ENCODE results near the gene ESPN.
"Not testable (repeated sequence)": the region's sequence is repeated elsewhere in the genome, so short reads cannot be mapped to it uniquely, and the experiment has no call there.

ESPN gene

DNA sequence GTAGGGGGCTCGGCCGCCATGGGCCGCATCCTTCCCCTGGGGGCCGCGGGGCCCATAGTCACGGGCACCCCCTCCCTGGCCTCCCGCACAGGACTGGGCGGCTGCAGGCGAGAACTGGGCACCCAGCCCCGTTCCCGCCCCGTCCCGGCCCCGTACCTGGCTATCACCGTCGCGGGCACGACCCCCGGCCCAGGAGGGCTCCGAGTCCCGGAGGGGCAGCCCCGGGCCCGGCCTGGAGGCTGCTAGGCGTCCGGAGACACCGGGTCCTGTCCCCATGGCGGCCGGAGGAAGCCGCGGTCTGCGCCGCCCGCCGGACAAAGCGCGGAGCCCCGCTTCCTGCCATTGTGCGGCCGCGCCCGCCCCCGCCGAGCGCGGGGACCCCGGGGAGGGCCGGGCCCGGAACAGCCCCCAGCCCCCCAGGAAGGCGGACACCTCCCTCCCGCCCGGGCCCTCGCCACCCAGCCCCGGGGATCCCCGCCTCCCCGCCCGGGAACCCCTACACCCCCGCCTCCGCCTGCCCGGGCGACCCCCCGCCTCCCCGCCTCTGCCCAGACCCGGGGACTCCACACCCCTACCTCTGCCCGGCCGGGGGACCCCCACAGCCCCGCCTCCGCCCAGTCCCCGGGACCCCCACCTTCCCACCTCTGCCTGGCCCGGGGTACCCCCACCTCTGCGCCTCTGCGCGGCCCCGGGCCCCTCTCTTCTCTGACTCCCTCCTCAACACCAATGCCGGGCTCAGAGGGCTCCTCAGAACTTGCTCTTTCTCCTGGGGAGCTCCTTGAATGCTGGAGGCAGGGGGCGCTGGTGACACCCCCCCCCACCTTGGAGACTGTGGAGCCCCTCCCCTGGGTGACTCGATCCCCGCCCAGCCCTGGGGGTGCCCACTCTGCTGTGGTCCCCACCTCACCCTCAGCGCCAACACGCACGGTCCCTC is 60.9 kb downstream of the ESPN start:
- DNase-seq: peak in 1 of 14 donors; percentile 22

DNA sequence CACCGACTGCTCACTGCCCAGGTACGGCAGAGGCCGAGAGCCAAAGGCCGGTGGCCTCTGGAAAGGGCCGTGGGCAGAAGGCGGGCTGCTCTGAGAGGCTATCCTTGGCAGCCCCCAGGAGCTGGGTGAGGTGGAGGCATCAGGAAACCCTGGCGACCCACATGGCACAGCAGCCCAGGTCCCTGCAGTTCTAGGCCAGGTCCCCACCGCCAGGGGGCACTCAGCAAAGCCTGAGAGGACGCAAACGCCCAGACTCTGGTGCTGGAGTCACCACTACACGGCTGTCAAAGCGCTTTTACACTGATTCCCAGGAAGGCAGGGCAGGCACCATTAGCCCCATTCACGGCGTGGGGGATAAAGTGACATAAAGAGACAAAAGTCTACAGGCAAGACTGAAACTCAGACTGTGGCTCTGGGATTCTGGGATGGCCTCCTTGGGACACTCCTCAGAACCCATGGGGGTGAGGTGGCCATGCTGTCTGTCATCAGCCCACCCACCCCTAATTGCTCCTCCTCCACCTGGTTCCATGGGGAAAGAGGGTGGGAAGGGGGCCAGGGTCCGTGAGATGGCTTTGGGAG is 61.9 kb downstream of the ESPN start:
- peak in 11 of 14 donors; percentile 8 to 70 (median 54) for DNase-seq

DNA sequence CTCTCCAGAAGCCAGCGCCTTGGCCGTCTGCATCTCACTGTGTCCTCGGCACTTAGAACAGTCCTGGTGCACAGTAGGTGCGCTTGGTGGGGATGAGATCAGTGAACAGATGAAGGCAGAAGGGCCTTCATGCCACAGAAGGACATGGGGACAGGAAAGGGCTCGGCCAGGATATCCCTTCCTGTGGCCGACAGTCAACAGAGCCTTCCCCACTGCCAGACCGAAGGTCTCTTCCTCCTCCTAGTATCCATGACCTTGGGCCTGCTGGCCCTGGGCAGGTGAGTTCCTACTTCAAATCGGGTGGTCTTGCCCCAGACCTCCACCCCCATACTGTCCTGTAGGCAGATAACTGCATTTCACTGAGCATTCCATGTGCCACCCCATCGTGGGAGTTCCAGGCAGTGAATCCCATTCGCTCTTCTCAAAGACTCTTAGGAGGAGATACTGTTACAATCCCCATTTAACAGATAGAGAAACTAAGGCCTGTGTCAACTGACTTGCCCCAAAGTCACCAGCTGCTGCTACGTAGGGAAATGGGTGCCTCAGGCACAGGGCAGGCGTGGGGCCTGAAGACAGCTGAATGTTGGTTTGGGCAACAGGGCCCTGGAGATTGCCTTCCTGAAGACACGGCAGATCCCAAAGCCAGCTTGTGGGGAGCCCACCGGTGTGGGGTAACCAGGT is 63.4 kb downstream of the ESPN start:
- no peak for DNase-seq

DNA sequence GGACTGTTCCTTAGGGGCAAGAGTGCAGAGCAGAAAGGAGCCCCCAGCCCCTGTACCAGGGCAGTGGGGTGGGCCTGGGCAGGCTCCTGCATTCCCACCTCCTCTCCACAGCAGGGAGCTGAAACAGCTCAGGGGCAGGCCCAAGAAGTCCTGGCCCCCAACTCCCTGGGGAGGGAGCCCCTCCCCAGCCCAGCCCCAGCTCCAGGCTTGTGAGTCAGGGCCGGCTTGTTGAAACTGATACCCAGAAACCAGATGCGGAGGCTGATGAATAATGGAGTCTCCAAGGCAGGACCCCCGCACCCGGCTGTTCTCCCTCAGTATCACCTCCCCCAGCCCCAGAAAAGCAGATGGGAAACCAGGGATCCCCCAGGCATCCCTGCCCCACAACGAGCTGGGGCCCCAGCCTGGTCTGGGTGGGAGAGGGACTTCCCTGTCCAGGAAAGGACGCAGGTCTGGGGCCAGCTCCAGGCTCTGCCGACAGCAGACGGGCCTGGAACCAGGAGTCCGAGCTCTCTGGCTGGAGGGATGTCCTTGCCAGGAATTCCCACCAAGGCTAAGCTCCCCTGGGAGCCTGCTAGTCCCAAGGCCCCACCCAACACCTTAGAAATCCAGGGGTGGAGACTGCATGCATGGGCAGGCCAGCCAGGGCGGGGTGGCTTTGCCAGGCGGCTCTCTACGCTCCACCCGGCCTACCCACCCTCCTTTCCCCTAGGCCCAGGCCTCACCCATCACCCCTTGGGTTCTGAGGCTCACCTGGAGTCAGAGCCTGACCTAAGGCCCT is 64.2 kb downstream of the ESPN start:
- DNase-seq: peak in 1 of 14 donors; percentile 13

DNA sequence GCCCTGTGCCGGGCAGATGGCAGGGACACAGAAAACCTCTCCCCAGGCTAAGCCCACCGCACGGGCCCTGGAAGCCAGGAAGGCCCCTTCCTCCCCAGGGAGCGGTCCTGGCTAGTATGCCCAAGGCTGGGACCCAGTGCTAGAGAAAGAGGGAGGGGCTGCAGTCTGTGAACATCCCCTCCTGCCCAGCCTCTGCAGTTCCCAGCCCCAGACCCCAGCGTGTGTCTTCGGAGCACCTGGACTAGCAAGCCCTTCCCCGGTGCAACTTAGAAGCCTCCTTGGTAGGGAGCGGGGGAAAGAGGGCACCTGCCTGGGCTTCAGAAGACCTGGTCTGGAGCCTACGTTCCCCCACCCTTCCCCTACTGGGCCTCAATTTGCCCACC is 64.8 kb downstream of the ESPN start:
- DNase-seq: no peak

DNA sequence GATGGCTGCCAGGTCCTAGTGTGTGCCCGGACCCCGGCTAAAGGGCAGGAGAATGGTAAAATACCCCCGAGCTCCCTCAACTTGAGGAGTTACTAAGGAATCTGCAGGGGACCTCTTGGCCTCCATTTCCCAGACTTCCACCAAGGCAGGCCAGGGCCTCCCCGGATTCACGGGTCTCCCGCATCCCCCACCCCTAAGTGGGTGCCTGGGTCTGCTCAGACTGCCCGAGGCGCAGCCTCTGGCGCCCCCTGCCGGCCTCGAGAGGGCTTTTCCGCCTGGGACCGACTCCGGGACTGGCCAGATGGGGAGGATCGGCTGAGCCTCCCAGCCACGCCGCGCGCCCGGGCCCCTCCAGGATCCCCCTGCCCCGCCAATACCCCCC is 65.2 kb downstream of the ESPN start:
- peak in 11 of 14 donors; percentile 10 to 55 (median 19) for DNase-seq

DNA sequence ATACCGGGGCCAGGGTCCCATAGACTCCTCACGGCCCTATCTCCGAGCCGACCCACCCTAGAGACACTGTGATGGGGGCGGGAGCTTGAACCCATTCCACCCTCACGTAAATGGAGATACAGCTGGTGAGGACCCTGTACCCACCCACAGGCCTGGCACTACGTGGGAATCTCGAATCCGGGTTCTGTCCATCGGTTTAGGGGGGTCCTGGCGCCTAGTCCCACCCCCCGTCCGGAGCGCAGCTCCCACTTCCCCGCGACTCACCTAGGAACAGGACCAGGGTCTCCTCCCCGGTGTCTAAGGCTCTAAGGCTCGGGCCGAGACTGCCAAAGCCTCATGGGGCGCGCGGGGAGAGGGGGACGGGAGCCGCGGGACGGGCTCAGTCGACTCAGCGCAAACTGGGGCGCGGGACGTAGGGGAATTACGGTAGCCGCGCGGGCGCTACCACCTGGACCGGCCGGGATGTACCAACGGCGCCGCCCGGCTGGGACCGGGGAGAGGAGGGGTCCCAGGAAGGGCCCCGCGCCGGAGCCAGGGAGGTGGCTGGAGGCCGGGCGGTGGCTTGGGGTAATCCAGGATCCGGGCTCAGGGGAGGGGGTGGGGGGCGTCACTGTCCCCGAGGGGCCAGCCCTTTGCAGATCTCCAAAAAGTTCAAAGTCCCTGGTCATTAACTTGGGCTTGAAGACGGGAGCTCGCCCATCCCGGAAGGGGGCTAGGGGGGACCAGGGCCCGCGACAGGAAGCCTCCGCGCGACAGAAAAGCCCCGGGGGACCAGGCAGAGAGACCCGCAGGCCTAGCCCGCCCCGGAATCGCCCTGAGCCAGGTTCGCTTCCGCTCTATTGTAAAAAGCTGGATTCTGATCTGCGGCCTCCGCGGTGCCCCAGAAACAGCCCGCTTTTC is 65.9 kb downstream of the ESPN start:
- DNase-seq: peak in 3 of 14 donors; percentile 16 to 57 (median 24)

DNA sequence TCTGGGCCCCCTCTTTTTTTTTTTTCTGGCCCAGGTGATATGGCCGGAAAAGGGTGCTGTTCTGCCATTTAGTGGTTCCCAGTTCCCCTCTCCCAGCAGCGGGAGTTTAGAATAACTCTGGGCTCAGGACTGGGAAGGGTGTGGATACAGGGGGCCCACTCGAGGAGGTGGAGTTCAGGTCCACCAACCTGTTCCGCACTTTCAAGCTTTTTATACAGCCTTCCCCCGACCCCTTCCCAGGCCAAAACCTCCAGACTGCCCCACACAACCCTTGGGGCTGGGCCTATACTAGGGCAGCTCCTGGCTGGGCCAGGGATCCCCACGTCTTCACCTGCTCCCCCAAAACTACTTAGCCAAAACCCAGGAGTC is 66.5 kb downstream of the ESPN start:
- peak in 1 of 14 donors; percentile 46 for DNase-seq

DNA sequence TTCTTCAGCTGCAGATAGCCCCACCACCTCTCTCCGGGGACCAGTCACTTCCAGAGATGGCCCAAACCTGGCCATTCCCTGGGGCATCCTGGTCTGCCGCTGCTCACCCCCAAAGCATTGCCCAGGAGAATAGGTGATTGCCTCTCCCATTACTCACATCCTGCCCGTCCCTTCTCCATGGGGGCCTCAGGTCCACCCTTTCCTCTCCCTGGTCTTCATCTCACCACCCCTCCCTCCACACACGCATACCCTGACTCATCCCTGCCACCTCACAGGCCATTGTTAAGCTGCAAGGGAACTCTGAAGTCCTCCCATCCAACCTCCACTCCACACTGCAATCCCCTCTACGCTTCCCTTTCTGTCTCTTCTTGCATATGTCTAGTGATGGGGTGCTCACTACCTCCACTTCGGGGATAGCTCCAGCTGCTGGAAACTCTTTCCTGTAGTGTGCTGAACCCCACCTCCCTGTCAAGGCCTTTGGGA is 66.9 kb downstream of the ESPN start, which contains the start of gene PLEKHG5:
Gene PLEKHG5, minus strand, starts transcription at position 188 of the 483 bp plus-strand sequence. CDS start 14,096 bp downstream, outside the sequence.
- no peak for DNase-seq

DNA sequence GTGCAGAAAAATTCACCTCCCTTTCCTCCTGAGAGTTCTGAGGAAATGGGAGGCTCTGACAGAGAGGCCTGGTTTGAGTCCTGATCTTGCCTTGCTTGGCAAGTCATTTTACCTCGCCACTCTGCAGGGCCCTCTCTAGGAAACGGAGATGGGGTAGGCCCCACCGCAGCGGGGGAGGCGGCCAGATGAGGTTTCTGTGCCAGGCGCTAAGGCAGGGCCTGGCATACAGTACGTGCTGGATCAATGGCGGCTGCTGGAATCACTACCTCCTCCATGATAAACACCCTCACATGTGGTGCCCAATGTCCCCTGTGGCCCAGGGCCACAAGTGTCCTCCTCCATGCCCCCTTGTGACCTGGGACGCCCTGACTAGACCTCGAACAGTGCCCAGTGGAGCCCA is 67.4 kb downstream of the ESPN start:
- DNase-seq: no peak

DNA sequence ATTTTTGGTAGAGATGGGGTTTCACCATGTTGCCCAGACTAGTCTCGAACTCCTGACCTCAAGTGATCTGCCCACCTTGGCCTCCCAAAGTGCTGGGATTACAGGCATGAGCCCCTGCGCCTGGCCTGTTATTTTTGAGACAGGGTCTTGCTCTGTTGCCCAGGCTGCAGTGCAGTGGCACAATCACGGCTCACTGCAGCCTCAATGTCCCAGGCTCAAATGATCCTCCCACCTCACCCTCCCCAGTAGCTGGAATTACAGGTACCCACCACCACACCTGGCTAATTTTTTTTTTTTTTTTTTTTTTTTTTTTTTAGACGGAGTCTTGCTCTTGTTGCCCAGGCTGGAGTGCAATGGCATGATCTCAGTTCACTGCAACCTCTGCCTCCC is 69.3 kb downstream of the ESPN start:
- DNase-seq: not testable (repeated sequence)

DNA sequence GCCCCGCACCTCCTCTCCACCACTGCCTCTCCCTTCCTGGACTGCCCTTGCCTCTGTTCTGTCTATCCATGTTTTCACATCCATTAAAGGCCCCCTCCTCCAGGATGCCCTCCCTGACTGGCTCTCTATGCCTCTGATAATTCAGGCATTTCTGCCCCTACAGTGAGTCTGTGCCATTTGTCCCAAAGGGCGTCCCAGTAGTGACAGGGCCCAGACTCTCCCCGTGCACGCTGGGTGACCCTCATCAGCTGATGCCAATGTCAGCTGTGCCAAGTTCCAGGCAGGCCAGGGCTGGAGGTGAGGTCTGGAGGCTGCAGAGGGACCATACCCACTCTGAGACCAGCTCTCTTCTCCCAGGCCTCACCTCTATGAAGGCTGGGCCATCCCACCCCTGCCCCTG is 70.1 kb downstream of the ESPN start:
- no peak for DNase-seq

DNA sequence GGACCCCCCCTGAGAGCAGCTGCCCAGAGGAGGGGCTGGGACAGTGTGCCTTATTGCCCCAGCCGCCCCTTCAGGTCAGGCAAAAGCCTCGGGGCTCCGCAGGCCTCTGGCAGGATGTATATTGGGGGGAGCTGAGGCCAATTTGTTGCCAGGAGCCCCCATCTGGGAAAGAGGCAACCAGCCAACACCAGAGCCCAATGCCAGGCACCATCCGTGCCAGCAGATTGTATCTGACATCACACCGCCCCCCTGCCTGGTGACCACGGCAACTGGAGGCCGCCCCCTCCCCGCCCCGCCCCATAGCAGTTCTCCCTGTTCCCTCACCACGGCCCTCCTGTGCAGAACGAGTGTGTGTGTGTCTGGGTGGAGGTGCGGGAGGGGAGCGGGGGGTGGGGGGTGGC is 70.5 kb downstream of the ESPN start:
- DNase-seq: peak in 1 of 14 donors; percentile 75

DNA sequence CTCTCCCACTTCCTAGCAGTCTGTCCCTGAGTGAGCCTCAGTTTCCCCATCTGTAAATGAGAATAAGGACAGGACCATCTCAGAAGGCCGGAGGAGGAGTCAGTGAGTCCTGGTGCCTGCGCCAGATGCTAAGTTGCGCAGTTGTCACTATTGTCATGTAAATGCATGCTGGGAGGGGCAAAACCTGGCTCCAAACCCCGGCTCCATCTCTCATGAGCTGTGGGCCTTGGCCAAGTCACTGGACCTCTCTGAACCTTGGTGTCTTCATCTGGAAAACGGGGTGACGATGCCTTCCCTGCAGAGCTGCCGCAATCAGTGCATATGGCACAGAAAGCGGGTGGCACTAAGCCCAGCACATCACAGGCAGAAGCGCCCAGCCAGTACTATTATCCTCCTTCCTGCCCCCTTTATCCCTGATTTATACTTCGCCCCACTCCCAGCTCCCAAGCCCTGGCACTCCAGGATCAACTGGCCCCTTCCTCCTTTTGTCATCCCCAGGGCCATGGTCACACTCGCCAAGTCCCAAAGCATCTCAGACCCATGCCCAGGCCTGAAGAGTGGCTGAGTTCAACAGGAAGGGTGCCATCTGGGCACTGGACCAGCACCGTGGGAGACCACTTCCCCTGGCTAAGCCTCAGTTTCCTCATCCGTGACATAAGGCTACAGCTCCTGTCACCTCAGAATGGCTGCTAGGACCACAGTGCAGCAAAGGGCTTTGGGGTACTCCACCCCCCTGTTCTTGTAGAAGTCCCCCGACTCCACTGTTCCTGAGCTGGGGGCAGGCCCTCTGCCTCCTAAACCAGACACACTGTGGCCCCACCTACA is 71.2 kb downstream of the ESPN start:
- peak in 1 of 14 donors; percentile 82 for DNase-seq

DNA sequence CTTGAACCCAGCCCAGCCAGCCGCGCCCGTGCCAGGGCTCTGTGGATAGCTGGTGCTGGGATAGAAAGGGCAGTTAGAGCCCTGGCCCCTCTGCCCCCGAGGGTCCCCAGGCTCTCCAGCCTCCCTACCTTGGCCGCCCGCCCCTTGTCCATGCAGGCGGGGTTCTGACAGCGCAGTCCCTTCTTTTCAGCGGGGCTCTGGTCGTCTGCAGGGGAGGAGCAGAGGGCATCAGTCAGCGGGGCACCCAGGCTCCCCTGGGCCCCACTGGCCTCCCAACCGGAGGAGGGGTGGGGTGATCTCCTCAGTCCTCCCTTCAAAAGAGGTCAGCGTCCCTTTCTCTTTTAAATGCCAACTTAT is 71.8 kb downstream of the ESPN start:
- DNase-seq: peak in 1 of 14 donors; percentile 72

DNA sequence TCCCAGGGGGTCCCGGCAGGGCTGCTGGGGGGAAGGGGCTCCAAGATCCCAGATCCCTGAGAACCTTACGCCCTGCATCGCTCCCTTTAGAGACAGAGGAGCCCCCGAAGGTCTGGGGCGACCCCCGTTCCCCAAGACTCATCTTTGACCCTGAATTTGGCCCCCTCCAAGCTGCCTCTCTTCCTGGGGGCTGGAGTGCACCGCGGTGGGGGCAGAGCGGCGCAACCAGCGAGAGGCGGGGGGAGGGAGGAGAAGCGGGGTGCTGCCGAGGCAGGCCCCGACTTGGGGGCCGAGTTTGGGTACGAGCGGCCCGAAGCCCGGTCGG is 72.3 kb downstream of the ESPN start:
- no peak for DNase-seq

DNA sequence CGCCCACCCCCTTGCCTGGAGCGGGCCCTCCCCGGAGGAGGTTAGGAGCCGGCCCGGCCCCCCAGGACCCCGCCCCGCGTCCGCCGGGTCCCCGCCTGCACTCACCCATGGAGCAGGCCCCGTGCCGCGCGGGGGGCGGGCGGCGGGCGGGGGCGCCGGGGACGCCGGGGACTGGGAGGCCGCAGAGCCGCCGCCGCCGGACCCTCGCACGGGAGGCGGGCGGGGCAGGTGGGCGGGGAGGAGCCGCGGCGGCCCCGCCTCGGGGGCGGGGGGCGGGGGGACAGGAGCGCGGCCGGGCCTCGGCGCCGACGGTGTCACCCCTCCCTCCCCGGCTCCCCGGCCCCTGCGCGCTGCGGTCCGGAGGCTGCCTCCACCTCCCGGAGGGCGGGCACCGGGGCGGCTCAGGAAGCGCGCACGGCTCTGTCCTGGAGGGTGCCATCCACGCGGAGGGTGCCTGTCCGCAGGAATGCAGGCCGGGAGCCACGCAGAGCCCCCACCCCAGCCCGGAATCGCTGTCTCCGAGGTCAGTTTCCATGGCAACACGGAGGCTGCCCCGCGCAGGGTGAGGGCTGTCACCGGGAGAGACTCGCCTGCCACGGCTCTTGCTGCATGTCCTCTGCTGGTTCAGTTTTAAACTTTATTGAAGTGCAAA is 72.8 kb downstream of the ESPN start:
- DNase-seq: peak in 4 of 14 donors; percentile 18 to 63 (median 36)

DNA sequence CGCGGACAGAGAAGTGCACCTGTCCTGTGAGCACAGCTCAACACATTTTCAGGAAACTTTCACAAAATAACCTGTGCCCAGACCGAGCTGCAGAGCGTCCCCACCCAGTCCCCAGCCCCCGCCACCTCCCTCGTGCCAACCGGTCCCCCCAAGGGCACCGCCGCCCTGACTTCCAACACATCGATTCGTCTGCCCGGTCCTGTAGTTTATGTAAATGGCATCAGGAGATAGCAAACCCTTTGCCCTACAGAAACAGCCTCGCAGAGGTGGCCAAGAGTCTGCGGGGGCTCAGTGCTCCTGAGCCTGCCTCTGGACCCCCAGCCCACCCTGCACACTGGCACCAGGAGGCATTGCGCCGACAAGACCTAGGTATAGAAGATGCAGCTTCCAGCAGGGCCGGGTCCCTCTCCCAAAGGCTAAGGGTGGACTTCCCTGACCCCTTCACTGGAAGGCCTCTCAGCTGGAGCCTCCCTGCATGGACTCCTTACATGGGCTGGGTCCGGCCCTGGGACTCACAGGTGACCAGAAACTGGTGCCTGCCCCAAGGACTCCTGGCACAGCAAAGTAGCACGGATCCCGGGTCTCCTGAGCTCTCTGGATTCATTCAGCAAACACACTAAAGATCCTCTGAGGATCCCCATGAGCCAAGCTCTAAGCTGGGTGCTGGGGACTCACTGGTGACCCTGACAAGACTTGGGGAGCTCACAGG is 73.4 kb downstream of the ESPN start:
- DNase-seq: no peak

DNA sequence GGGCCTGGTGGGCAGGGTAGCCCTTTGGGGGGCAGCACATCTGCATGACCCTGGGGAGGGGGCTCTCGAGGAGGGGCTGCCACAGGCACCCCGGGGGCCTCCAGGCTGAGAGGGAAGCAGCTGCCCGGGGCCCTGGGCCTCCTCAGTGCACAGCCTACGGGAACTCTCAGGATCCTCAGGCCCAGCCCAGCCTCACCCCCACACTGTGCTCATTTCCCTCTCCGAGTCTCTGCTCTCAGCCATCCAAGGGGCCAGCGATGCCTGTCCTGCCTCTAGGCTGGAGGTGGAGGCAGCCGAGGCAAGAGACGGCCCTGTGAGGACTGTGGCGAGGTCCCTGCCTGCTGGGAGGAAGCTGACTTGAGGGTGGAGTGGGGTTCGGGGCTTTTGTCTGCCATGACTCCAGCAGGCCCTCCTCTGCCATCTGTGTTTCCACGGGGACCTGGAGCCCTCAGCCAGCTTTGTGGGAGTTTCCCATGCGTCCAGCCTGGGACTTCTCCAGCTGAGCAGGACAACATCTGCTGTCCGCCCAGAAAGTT is 74.1 kb downstream of the ESPN start:
- DNase-seq: peak in 1 of 14 donors; percentile 8

Measured in C1 segment of cervical spinal cord (tissue), 14 donors.